Activated T-cell treated with anti-CD3 and anti-CD28 coated beads, Interleukin-2, amount 50 U/mL, for 72 hours (primary cell): ENCODE results near the gene RASGRP3. TPM values are rescaled to one million over a fixed set of nuclear protein-coding genes. Genes with fewer than 3 reads are reported as not detected.
"Not testable (repeated sequence)": the region's sequence is repeated elsewhere in the genome, so short reads cannot be mapped to it uniquely, and the experiment has no call there.

Experiments used
- ATAC-seq, 2 donors: fragments of 150-1000 bp; cut with Tn5 transposase; replicated peaks in 1 of 2; 2 replicates each; pipeline ENCODE4 v1.10.0; 2021; ENCODE audit warnings: moderate library complexity in 2 of 2, mild to moderate bottlenecking in 1 of 2
- DNase-seq, 2 donors: peaks; one replicate each; pipeline ENCODE4 v3.0.0; 2021 to 2022; ENCODE audit warnings: mixed read lengths in 1 of 2
- H3K27ac Mint-ChIP-seq: one replicate; pipeline ENCODE4 v1.8.0; 2022; ENCODE audit warnings: mild to moderate bottlenecking, moderate library complexity, mixed read lengths
- H3K27me3 Mint-ChIP-seq: one replicate; pipeline ENCODE4 v1.8.0; 2022; ENCODE audit warnings: low read depth, mixed read lengths
- H3K36me3 Mint-ChIP-seq, 2 donors: one replicate each; pipeline ENCODE4 v1.8.0; 2022; ENCODE audit warnings: mixed read lengths in 2 of 2, mild to moderate bottlenecking in 1 of 2; ENCODE audit not compliant: insufficient read depth in 2 of 2
- H3K4me1 Mint-ChIP-seq: one replicate; pipeline ENCODE4 v1.8.0; 2022; ENCODE audit warnings: low read depth, mixed read lengths
- H3K4me3 Mint-ChIP-seq, 2 donors: one replicate each; pipeline ENCODE4 v1.8.0; 2022; ENCODE audit warnings: mild to moderate bottlenecking in 2 of 2, mixed read lengths in 2 of 2, moderate library complexity in 2 of 2
- H3K9me3 Mint-ChIP-seq, 2 donors: one replicate each; pipeline ENCODE4 v1.8.0; 2022; ENCODE audit warnings: mixed read lengths in 2 of 2
- total RNA-seq, 2 donors: library from RNA; stranded (reverse); gene quantifications; one replicate each; pipeline ENCODE4 v1.2.3, GENCODE V29; 2022

Gene RASGRP3
- total RNA-seq = 1 to 10 TPM; 3.1 to 3.8 TPM

GRCh38 chr2:33476131-33476792, at the start of gene RASGRP3:
RASGRP3 (plus strand) TSS chr2:33476649; CDS start chr2:33515137, 38,488 bp downstream.
- peaks cover 0 to 2% of the 10 kb centered on the region in 2 donors for H3K36me3 Mint-ChIP-seq
- no peaks in the 10 kb centered on the region for H3K27me3 Mint-ChIP-seq
- H3K27ac Mint-ChIP-seq = peak within 1 kb of the TSS; percentile 78

GRCh38 chr2:33426666-33427231, 49.7 kb upstream of the RASGRP3 start:
- Mint-ChIP-seq H3K36me3 (no peaks in the 10 kb centered on the region), H3K27ac (no peak overlapping the region), H3K27me3 (no peaks in the 10 kb centered on the region), H3K4me3 (no peak overlapping the region), H3K4me1 (no peaks in the 10 kb centered on the region), H3K9me3 (no peaks in the 10 kb centered on the region)
- DNase-seq (no peak), ATAC-seq (no peak)

More at GRCh38 chr2:33476131-33476792, at the start of gene RASGRP3:
- Mint-ChIP-seq H3K9me3 (no peaks in the 10 kb centered on the region), H3K4me1 (peaks cover 30% of the 10 kb centered on the region), H3K4me3 (peak within 1 kb of the TSS; percentile 90 to 91)
- DNase-seq (peak; percentile 64 to 69), ATAC-seq (peak; percentile 78 to 80)

GRCh38 chr2:33430077-33430476, 46.4 kb upstream of the RASGRP3 start:
- Mint-ChIP-seq H3K4me1 (no peaks in the 10 kb centered on the region), H3K27me3 (peaks cover 15% of the 10 kb centered on the region)
- no peak for ATAC-seq

GRCh38 chr2:33430856-33431255, 45.6 kb upstream of the RASGRP3 start:
- no peak overlapping the region for H3K4me3 Mint-ChIP-seq
- H3K36me3 Mint-ChIP-seq = no peaks in the 10 kb centered on the region

More at GRCh38 chr2:33430077-33430476, 46.4 kb upstream of the RASGRP3 start:
- Mint-ChIP-seq H3K27ac (no peak overlapping the region), H3K4me3 (no peak overlapping the region), H3K36me3 (no peaks in the 10 kb centered on the region), H3K9me3 (no peaks in the 10 kb centered on the region)
- no peak for DNase-seq

GRCh38 chr2:33432871-33433270, 43.6 kb upstream of the RASGRP3 start:
- Mint-ChIP-seq H3K27ac (no peak overlapping the region), H3K27me3 (peaks cover 29% of the 10 kb centered on the region), H3K4me3 (no peak overlapping the region), H3K9me3 (no peaks in the 10 kb centered on the region), H3K4me1 (no peaks in the 10 kb centered on the region), H3K36me3 (no peaks in the 10 kb centered on the region)
- ATAC-seq (no peak), DNase-seq (no peak)

More at GRCh38 chr2:33430856-33431255, 45.6 kb upstream of the RASGRP3 start:
- no peak for DNase-seq
- H3K27me3 Mint-ChIP-seq = peaks cover 16% of the 10 kb centered on the region
- no peak for ATAC-seq
- no peaks in the 10 kb centered on the region for H3K9me3 Mint-ChIP-seq
- H3K27ac Mint-ChIP-seq = no peak overlapping the region
- no peaks in the 10 kb centered on the region for H3K4me1 Mint-ChIP-seq

GRCh38 chr2:33433279-33434235, 42.9 kb upstream of the RASGRP3 start:
- Mint-ChIP-seq H3K36me3 (no peaks in the 10 kb centered on the region), H3K27ac (no peak overlapping the region), H3K4me1 (no peaks in the 10 kb centered on the region), H3K9me3 (no peaks in the 10 kb centered on the region), H3K4me3 (no peak overlapping the region), H3K27me3 (peaks cover 30% of the 10 kb centered on the region)
- DNase-seq (no peak), ATAC-seq (no peak)

- ATAC-seq (no peak), DNase-seq (no peak)
- Mint-ChIP-seq H3K27me3 (peaks cover 30% of the 10 kb centered on the region), H3K4me1 (no peaks in the 10 kb centered on the region), H3K27ac (no peak overlapping the region), H3K4me3 (no peak overlapping the region), H3K9me3 (no peaks in the 10 kb centered on the region), H3K36me3 (no peaks in the 10 kb centered on the region)
Observed at GRCh38 chr2:33435518-33435917, 40.9 kb upstream of the RASGRP3 start.

GRCh38 chr2:33436083-33436482, 40.4 kb upstream of the RASGRP3 start:
- H3K4me3 Mint-ChIP-seq = no peak overlapping the region
- ATAC-seq (no peak), DNase-seq (no peak)
- no peaks in the 10 kb centered on the region for H3K4me1 Mint-ChIP-seq
- H3K27ac Mint-ChIP-seq = no peak overlapping the region
- H3K36me3 Mint-ChIP-seq = no peaks in the 10 kb centered on the region
- peaks cover 30% of the 10 kb centered on the region for H3K27me3 Mint-ChIP-seq
- H3K9me3 Mint-ChIP-seq = no peaks in the 10 kb centered on the region

- H3K36me3 Mint-ChIP-seq = no peaks in the 10 kb centered on the region
- H3K9me3 Mint-ChIP-seq = no peaks in the 10 kb centered on the region
- no peak overlapping the region for H3K4me3 Mint-ChIP-seq
- H3K27me3 Mint-ChIP-seq = peaks cover 28% of the 10 kb centered on the region
- ATAC-seq = no peak
- no peak for DNase-seq
- no peaks in the 10 kb centered on the region for H3K4me1 Mint-ChIP-seq
- H3K27ac Mint-ChIP-seq = no peak overlapping the region
Observed at GRCh38 chr2:33437297-33437696, 39.2 kb upstream of the RASGRP3 start.

GRCh38 chr2:33437815-33438214, 38.6 kb upstream of the RASGRP3 start:
- no peak overlapping the region for H3K4me3 Mint-ChIP-seq
- DNase-seq = no peak
- H3K9me3 Mint-ChIP-seq = no peaks in the 10 kb centered on the region
- no peaks in the 10 kb centered on the region for H3K36me3 Mint-ChIP-seq
- no peaks in the 10 kb centered on the region for H3K4me1 Mint-ChIP-seq
- H3K27ac Mint-ChIP-seq = no peak overlapping the region
- H3K27me3 Mint-ChIP-seq = peaks cover 23% of the 10 kb centered on the region
- no peak for ATAC-seq

- no peak overlapping the region for H3K27ac Mint-ChIP-seq
- H3K9me3 Mint-ChIP-seq = no peaks in the 10 kb centered on the region
- no peaks in the 10 kb centered on the region for H3K4me1 Mint-ChIP-seq
- ATAC-seq = no peak
- H3K4me3 Mint-ChIP-seq = no peak overlapping the region
- peak; percentile 8 to 15 for DNase-seq
- H3K27me3 Mint-ChIP-seq = peaks cover 10% of the 10 kb centered on the region
- H3K36me3 Mint-ChIP-seq = no peaks in the 10 kb centered on the region
Observed at GRCh38 chr2:33441235-33441810, 35.1 kb upstream of the RASGRP3 start.

- not testable (repeated sequence) for H3K4me1 Mint-ChIP-seq, H3K9me3 Mint-ChIP-seq, DNase-seq, H3K27me3 Mint-ChIP-seq, H3K36me3 Mint-ChIP-seq, H3K4me3 Mint-ChIP-seq, H3K27ac Mint-ChIP-seq, ATAC-seq
Observed at GRCh38 chr2:33442052-33442451, 34.4 kb upstream of the RASGRP3 start.
